ENCODE results near the gene C19orf47. TPM values are rescaled to one million over a fixed set of nuclear protein-coding genes. Genes with fewer than 3 reads are reported as not detected.
A peak's percentile ranks its signal among the peaks of the same experiment; 100 is the strongest.

Gene C19orf47
- total RNA-seq, 1 experiment from 2014 or later: 18.8 TPM

- no peak for DNase-seq (ENCODE audit: low read depth)
Observed at GRCh38 chr19:40315812-40316470, 32.3 kb downstream of the C19orf47 start.

- no peak for DNase-seq (ENCODE audit: low read depth)
Observed at GRCh38 chr19:40314656-40315055, 33.5 kb downstream of the C19orf47 start.

- no peak for DNase-seq (ENCODE audit: low read depth)
Observed at GRCh38 chr19:40313229-40313983, 34.8 kb downstream of the C19orf47 start.

- DNase-seq (ENCODE audit: low read depth): no peak
Observed at GRCh38 chr19:40312533-40312932, 35.7 kb downstream of the C19orf47 start.

GRCh38 chr19:40309666-40310065, 38.5 kb downstream of the C19orf47 start:
- DNase-seq (ENCODE audit: low read depth): no peak

- peak; percentile 85 for DNase-seq (ENCODE audit: low read depth)
Observed at GRCh38 chr19:40305403-40305802, 42.8 kb downstream of the C19orf47 start.

- DNase-seq (ENCODE audit: low read depth): no peak
Observed at GRCh38 chr19:40304306-40304705, 43.9 kb downstream of the C19orf47 start.

- DNase-seq (ENCODE audit: low read depth): no peak
Observed at GRCh38 chr19:40303765-40304164, 44.4 kb downstream of the C19orf47 start.

GRCh38 chr19:40302224-40303011, 45.8 kb downstream of the C19orf47 start:
- DNase-seq (ENCODE audit: low read depth): no peak

- no peak for DNase-seq (ENCODE audit: low read depth)
Observed at GRCh38 chr19:40300668-40301067, 47.5 kb downstream of the C19orf47 start.

GRCh38 chr19:40298026-40298425, 50.2 kb downstream of the C19orf47 start:
- no peak for DNase-seq (ENCODE audit: low read depth)

GRCh38 chr19:40294560-40294959, 53.6 kb downstream of the C19orf47 start:
- DNase-seq (ENCODE audit: low read depth): no peak

GRCh38 chr19:40286971-40287421, 61.2 kb downstream of the C19orf47 start:
- peak; percentile 12 for DNase-seq (ENCODE audit: low read depth)

- no peak for DNase-seq (ENCODE audit: low read depth)
Observed at GRCh38 chr19:40286235-40286970, 61.8 kb downstream of the C19orf47 start.

GRCh38 chr19:40285353-40286234, 62.6 kb downstream of the C19orf47 start:
- DNase-seq (ENCODE audit: low read depth): peak; percentile 99

- no peak for DNase-seq (ENCODE audit: low read depth)
Observed at GRCh38 chr19:40284501-40285352, 63.5 kb downstream of the C19orf47 start, which contains the start of gene AKT2. AKT2 (minus strand) TSS chr19:40285345; CDS start chr19:40265267, 20,078 bp downstream.

GRCh38 chr19:40284251-40284500, 64.0 kb downstream of the C19orf47 start:
- no peak for DNase-seq (ENCODE audit: low read depth)

- DNase-seq (ENCODE audit: low read depth): peak; percentile 89
Observed at GRCh38 chr19:40283414-40284250, 64.6 kb downstream of the C19orf47 start.

GRCh38 chr19:40282920-40283319, 65.3 kb downstream of the C19orf47 start:
- DNase-seq (ENCODE audit: low read depth): no peak

All from LHCN-M2 (cell line).